ENCODE measurements around the gene DYNLT5.
"Not testable (repeated sequence)": the region's sequence is repeated elsewhere in the genome, so short reads cannot be mapped to it uniquely, and the experiment has no call there.

Gene DYNLT5

GRCh38 chr1:66752000-66752592 lies at the start of gene DYNLT5:
Gene DYNLT5 (plus strand): TSS chr1:66752459. CDS start chr1:66754659, 2,200 bp downstream.
- DNase-seq (ENCODE audit: low spot score) = peak; percentile 39

GRCh38 chr1:66704177-66704875 lies 47.9 kb upstream of the DYNLT5 start:
- DNase-seq (ENCODE audit: low spot score) = no peak

GRCh38 chr1:66705110-66705509 lies 47.1 kb upstream of the DYNLT5 start:
- no peak for DNase-seq (ENCODE audit: low spot score)

- peak; percentile 22 for DNase-seq (ENCODE audit: low spot score)
These were observed 40.8 kb upstream of the DYNLT5 start for GRCh38 chr1:66711420-66711819.

- no peak for DNase-seq (ENCODE audit: low spot score)
These were observed 39.4 kb upstream of the DYNLT5 start for GRCh38 chr1:66712839-66713238.

GRCh38 chr1:66723985-66724384 lies 28.3 kb upstream of the DYNLT5 start:
- peak; percentile 43 for DNase-seq (ENCODE audit: low spot score)

- peak; percentile 73 for DNase-seq (ENCODE audit: low spot score)
These were observed 26.2 kb upstream of the DYNLT5 start for GRCh38 chr1:66725885-66726665.

- no peak for DNase-seq (ENCODE audit: low spot score)
These were observed 24.2 kb upstream of the DYNLT5 start for GRCh38 chr1:66728021-66728420.

- DNase-seq (ENCODE audit: low spot score) = not testable (repeated sequence)
These were observed 23.5 kb upstream of the DYNLT5 start for GRCh38 chr1:66728716-66729115.

- no peak for DNase-seq (ENCODE audit: low spot score)
These were observed 23.1 kb upstream of the DYNLT5 start for GRCh38 chr1:66729119-66729518.

GRCh38 chr1:66729523-66729922 lies 22.7 kb upstream of the DYNLT5 start:
- no peak for DNase-seq (ENCODE audit: low spot score)

GRCh38 chr1:66730462-66730861 lies 21.8 kb upstream of the DYNLT5 start:
- DNase-seq (ENCODE audit: low spot score) = no peak

- DNase-seq (ENCODE audit: low spot score) = no peak
These were observed 20.9 kb upstream of the DYNLT5 start for GRCh38 chr1:66731170-66731865.

GRCh38 chr1:66732407-66733166 lies 19.7 kb upstream of the DYNLT5 start:
- DNase-seq (ENCODE audit: low spot score) = no peak

- DNase-seq (ENCODE audit: low spot score) = no peak
These were observed 18.8 kb upstream of the DYNLT5 start for GRCh38 chr1:66733348-66734017.

- not testable (repeated sequence) for DNase-seq (ENCODE audit: low spot score)
These were observed 17.7 kb upstream of the DYNLT5 start for GRCh38 chr1:66734531-66734930.

- no peak for DNase-seq (ENCODE audit: low spot score)
These were observed 14.4 kb upstream of the DYNLT5 start for GRCh38 chr1:66737836-66738235.

GRCh38 chr1:66739401-66740157 lies 12.7 kb upstream of the DYNLT5 start:
- DNase-seq (ENCODE audit: low spot score) = no peak

- DNase-seq (ENCODE audit: low spot score) = no peak
These were observed 6.8 kb upstream of the DYNLT5 start for GRCh38 chr1:66745451-66745850.

- no peak for DNase-seq (ENCODE audit: low spot score)
These were observed 4.8 kb upstream of the DYNLT5 start for GRCh38 chr1:66747501-66747900.

All from globus pallidus (tissue), 1 donor.